HG03139 (cell line): Measurements from ENCODE around the gene LRP2.
"Not testable (repeated sequence)": the region's sequence is repeated elsewhere in the genome, so short reads cannot be mapped to it uniquely, and the experiment has no call there.

Experiments
- ATAC-seq: cut with Tn5 transposase; IDR thresholded peaks from one replicate; pipeline ENCODE4 v1.9.1; 2021; ENCODE audit not compliant: unreplicated experiment

LRP2 gene

GRCh38 chr2:169301596-169302335, 60.6 kb downstream of the LRP2 start:
- ATAC-seq = no peak

- ATAC-seq = no peak
These were observed 61.5 kb downstream of the LRP2 start for GRCh38 chr2:169300636-169301530.

- ATAC-seq = no peak
These were observed 64.3 kb downstream of the LRP2 start for GRCh38 chr2:169298007-169298406.

GRCh38 chr2:169294001-169294675, 68.2 kb downstream of the LRP2 start:
- no peak for ATAC-seq

- ATAC-seq = no peak
These were observed 70.8 kb downstream of the LRP2 start for GRCh38 chr2:169291517-169291916.

GRCh38 chr2:169290433-169290832, 71.9 kb downstream of the LRP2 start:
- no peak for ATAC-seq

- ATAC-seq = no peak
These were observed 74.7 kb downstream of the LRP2 start for GRCh38 chr2:169287666-169288065.

GRCh38 chr2:169286624-169287231, 75.6 kb downstream of the LRP2 start:
- no peak for ATAC-seq

- no peak for ATAC-seq
These were observed 76.7 kb downstream of the LRP2 start for GRCh38 chr2:169285531-169286235.

GRCh38 chr2:169280502-169280901, 81.8 kb downstream of the LRP2 start:
- ATAC-seq = no peak

GRCh38 chr2:169275696-169276444, 86.5 kb downstream of the LRP2 start:
- no peak for ATAC-seq

GRCh38 chr2:169272010-169272409, 90.3 kb downstream of the LRP2 start:
- ATAC-seq = no peak

GRCh38 chr2:169270574-169270973, 91.8 kb downstream of the LRP2 start:
- not testable (repeated sequence) for ATAC-seq

GRCh38 chr2:169265591-169265990, 96.7 kb downstream of the LRP2 start:
- no peak for ATAC-seq

- no peak for ATAC-seq
These were observed 101.3 kb downstream of the LRP2 start for GRCh38 chr2:169260846-169261642.

GRCh38 chr2:169260246-169260645, 102.1 kb downstream of the LRP2 start:
- ATAC-seq = no peak

GRCh38 chr2:169259402-169259801, 102.9 kb downstream of the LRP2 start:
- ATAC-seq = no peak

GRCh38 chr2:169258045-169258601, 104.2 kb downstream of the LRP2 start:
- no peak for ATAC-seq

- no peak for ATAC-seq
These were observed 107.6 kb downstream of the LRP2 start for GRCh38 chr2:169254774-169255173.
